ENCODE measurements around the gene HERPUD1.

The HERPUD1 gene

GRCh38 chr16:56935201-56935600, 3.3 kb downstream of the HERPUD1 start:
- no peak overlapping the region for H3K14ac ChIP-seq (ENCODE audit: low read length)
- no peak overlapping the region for H2BK120ac ChIP-seq (ENCODE audit: low read depth, low read length)
- H2AK5ac ChIP-seq (ENCODE audit: low read depth, low read length) = no peak overlapping the region
- H2AFZ ChIP-seq (ENCODE audit: low read length) = no peak overlapping the region
- no peak overlapping the region for H2BK15ac ChIP-seq (ENCODE audit: low read length)
- H2BK5ac ChIP-seq (ENCODE audit: low read length) = no peak overlapping the region
- H3K9ac ChIP-seq (ENCODE audit: low read depth, low read length, poor library complexity) = no peak overlapping the region
- no peak overlapping the region for H3K18ac ChIP-seq (ENCODE audit: low read length)
- no peak overlapping the region for H3K4me2 ChIP-seq (ENCODE audit: insufficient read depth, low read length, poor library complexity, severe bottlenecking)
- H3K36me3 ChIP-seq (replicated peaks in 1 of 2; ENCODE audit: control insufficient read depth in 2 of 2, insufficient read depth in 2 of 2, low read length in 2 of 2) = peaks cover 15 to 53% of the 10 kb centered on the region in 2 donors
- H2BK12ac ChIP-seq (ENCODE audit: low read length) = no peak overlapping the region
- peaks cover 15 to 16% of the 10 kb centered on the region in 2 donors for H3K4me1 ChIP-seq (ENCODE audit: control insufficient read depth in 2 of 2, insufficient read depth in 1 of 2, low read depth in 1 of 2, low read length in 2 of 2)
- no peak overlapping the region for H3K4me3 ChIP-seq (ENCODE audit: low read length in 2 of 2)
- H4K8ac ChIP-seq (ENCODE audit: low read depth, low read length) = no peak overlapping the region
- H3K23ac ChIP-seq (ENCODE audit: low read depth, low read length, poor library complexity) = no peak overlapping the region
- H3K79me1 ChIP-seq (ENCODE audit: low read depth, low read length) = peaks cover 8% of the 10 kb centered on the region
- WGBS, 2 donors (ENCODE audit: extremely low coverage in 2 of 2, insufficient read length in 2 of 2, insufficient replicate concordance in 1 of 2) = no CpG with 5 or more reads among the region's 5 CpGs
- no peaks in the 10 kb centered on the region for H3K27me3 ChIP-seq (ENCODE audit: control insufficient read depth in 3 of 3, insufficient read depth in 3 of 3, low read depth in 1 of 3, low read length in 3 of 3)
- H3K4ac ChIP-seq (ENCODE audit: low read length) = no peak overlapping the region
- H3K9me3 ChIP-seq (replicated peaks in 1 of 2; ENCODE audit: control insufficient read depth in 2 of 2, insufficient read depth in 1 of 2, low read depth in 1 of 2, low read length in 2 of 2) = no peaks in the 10 kb centered on the region
- no peak for DNase-seq (ENCODE audit: low spot score)
- no peak overlapping the region for H3K27ac ChIP-seq (replicated peaks; ENCODE audit: low read length)
- H4K91ac ChIP-seq (ENCODE audit: low read depth, low read length, poor library complexity) = no peak overlapping the region

DNA sequence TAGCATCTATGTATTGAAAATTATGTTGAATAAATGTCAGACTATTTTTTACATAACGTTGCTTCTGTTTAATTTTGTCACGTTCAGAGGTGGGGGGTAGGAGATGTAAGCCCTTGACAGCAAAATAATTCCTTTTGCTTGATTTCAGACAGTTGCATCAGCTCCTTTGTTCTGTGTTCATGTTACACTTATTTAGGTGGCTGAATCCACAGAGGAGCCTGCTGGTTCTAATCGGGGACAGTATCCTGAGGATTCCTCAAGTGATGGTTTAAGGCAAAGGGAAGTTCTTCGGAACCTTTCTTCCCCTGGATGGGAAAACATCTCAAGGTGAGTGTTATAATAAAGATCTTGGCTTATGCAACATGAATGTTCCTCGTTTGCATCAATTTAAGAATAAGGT, 4.5 kb downstream of the HERPUD1 start:
- H3K4me2 ChIP-seq (ENCODE audit: insufficient read depth, low read length, poor library complexity, severe bottlenecking) = no peak overlapping the region
- no peak overlapping the region for H3K9ac ChIP-seq (ENCODE audit: low read depth, low read length, poor library complexity)
- H3K79me1 ChIP-seq (ENCODE audit: low read depth, low read length) = peaks cover 8% of the 10 kb centered on the region
- no peak overlapping the region for H2BK15ac ChIP-seq (ENCODE audit: low read length)
- WGBS, 2 donors (ENCODE audit: extremely low coverage in 2 of 2, insufficient read length in 2 of 2, insufficient replicate concordance in 1 of 2) = no CpG with 5 or more reads among the region's 5 CpGs
- H3K36me3 ChIP-seq (replicated peaks in 1 of 2; ENCODE audit: control insufficient read depth in 2 of 2, insufficient read depth in 2 of 2, low read length in 2 of 2) = peaks cover 19 to 66% of the 10 kb centered on the region in 2 donors
- H4K8ac ChIP-seq (ENCODE audit: low read depth, low read length) = no peak overlapping the region
- H3K4ac ChIP-seq (ENCODE audit: low read length) = no peak overlapping the region
- no peak overlapping the region for H3K4me3 ChIP-seq (ENCODE audit: low read length in 2 of 2)
- no peaks in the 10 kb centered on the region for H3K9me3 ChIP-seq (replicated peaks in 1 of 2; ENCODE audit: control insufficient read depth in 2 of 2, insufficient read depth in 1 of 2, low read depth in 1 of 2, low read length in 2 of 2)
- no peaks in the 10 kb centered on the region for H3K27me3 ChIP-seq (ENCODE audit: control insufficient read depth in 3 of 3, insufficient read depth in 3 of 3, low read depth in 1 of 3, low read length in 3 of 3)
- no peak overlapping the region for H2BK12ac ChIP-seq (ENCODE audit: low read length)
- H3K4me1 ChIP-seq (ENCODE audit: control insufficient read depth in 2 of 2, insufficient read depth in 1 of 2, low read depth in 1 of 2, low read length in 2 of 2) = peaks cover 6 to 11% of the 10 kb centered on the region in 2 donors
- no peak overlapping the region for H2BK120ac ChIP-seq (ENCODE audit: low read depth, low read length)
- no peak overlapping the region for H4K91ac ChIP-seq (ENCODE audit: low read depth, low read length, poor library complexity)
- no peak for DNase-seq (ENCODE audit: low spot score)
- no peak overlapping the region for H2BK5ac ChIP-seq (ENCODE audit: low read length)
- H3K27ac ChIP-seq (replicated peaks; ENCODE audit: low read length) = no peak overlapping the region
- no peak overlapping the region for H3K23ac ChIP-seq (ENCODE audit: low read depth, low read length, poor library complexity)
- H2AK5ac ChIP-seq (ENCODE audit: low read depth, low read length) = no peak overlapping the region
- no peak overlapping the region for H2AFZ ChIP-seq (ENCODE audit: low read length)
- no peak overlapping the region for H3K18ac ChIP-seq (ENCODE audit: low read length)
- H3K14ac ChIP-seq (ENCODE audit: low read length) = no peak overlapping the region

DNA sequence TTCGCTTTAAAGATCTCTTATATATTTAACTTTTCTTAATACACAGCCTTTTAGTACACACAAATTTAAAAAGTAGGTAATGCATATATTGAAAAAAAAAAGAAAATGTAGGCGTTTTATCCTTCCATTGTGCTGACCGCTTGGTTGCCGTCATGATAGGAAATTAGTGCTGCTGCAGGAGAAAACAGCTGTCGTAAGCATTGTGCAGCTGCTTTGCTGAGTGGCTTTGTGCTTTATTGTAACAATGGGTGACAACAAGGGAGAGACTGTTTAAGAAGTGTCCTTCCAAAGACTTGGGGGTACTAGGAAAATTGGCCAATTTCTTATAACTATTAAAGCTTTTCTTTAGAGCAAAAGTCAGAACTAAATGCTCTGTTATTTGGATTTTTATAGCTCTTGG, 5.0 kb downstream of the HERPUD1 start:
- Histone ChIP-seq H4K8ac (ENCODE audit: low read depth, low read length) (no peak overlapping the region), H3K9me3 (replicated peaks in 1 of 2; ENCODE audit: control insufficient read depth in 2 of 2, insufficient read depth in 1 of 2, low read depth in 1 of 2, low read length in 2 of 2) (no peaks in the 10 kb centered on the region), H3K23ac (ENCODE audit: low read depth, low read length, poor library complexity) (no peak overlapping the region), H3K4me3 (ENCODE audit: low read length in 2 of 2) (no peak overlapping the region), H2BK12ac (ENCODE audit: low read length) (no peak overlapping the region), H3K4me2 (ENCODE audit: insufficient read depth, low read length, poor library complexity, severe bottlenecking) (no peak overlapping the region), H3K27me3 (ENCODE audit: control insufficient read depth in 3 of 3, insufficient read depth in 3 of 3, low read depth in 1 of 3, low read length in 3 of 3) (no peaks in the 10 kb centered on the region), H3K9ac (ENCODE audit: low read depth, low read length, poor library complexity) (no peak overlapping the region), H3K27ac (replicated peaks; ENCODE audit: low read length) (no peak overlapping the region), H3K4ac (ENCODE audit: low read length) (no peak overlapping the region), H2BK15ac (ENCODE audit: low read length) (no peak overlapping the region), H3K4me1 (ENCODE audit: control insufficient read depth in 2 of 2, insufficient read depth in 1 of 2, low read depth in 1 of 2, low read length in 2 of 2) (peaks cover 5 to 10% of the 10 kb centered on the region in 2 donors), H2BK5ac (ENCODE audit: low read length) (no peak overlapping the region), H3K18ac (ENCODE audit: low read length) (no peak overlapping the region), H4K91ac (ENCODE audit: low read depth, low read length, poor library complexity) (no peak overlapping the region), H2AK5ac (ENCODE audit: low read depth, low read length) (no peak overlapping the region), H3K79me1 (ENCODE audit: low read depth, low read length) (peaks cover 8% of the 10 kb centered on the region), H3K36me3 (replicated peaks in 1 of 2; ENCODE audit: control insufficient read depth in 2 of 2, insufficient read depth in 2 of 2, low read length in 2 of 2) (peaks cover 22 to 71% of the 10 kb centered on the region in 2 donors), H2AFZ (ENCODE audit: low read length) (no peak overlapping the region), H3K14ac (ENCODE audit: low read length) (no peak overlapping the region), H2BK120ac (ENCODE audit: low read depth, low read length) (no peak overlapping the region)
- DNase-seq (ENCODE audit: low spot score) = no peak
- no CpG with 5 or more reads among the region's 5 CpGs for WGBS, 2 donors (ENCODE audit: extremely low coverage in 2 of 2, insufficient read length in 2 of 2, insufficient replicate concordance in 1 of 2)

- Histone ChIP-seq H3K9me3 (replicated peaks in 1 of 2; ENCODE audit: control insufficient read depth in 2 of 2, insufficient read depth in 1 of 2, low read depth in 1 of 2, low read length in 2 of 2) (no peaks in the 10 kb centered on the region), H2BK12ac (ENCODE audit: low read length) (no peak overlapping the region), H2BK15ac (ENCODE audit: low read length) (no peak overlapping the region), H3K4me1 (ENCODE audit: control insufficient read depth in 2 of 2, insufficient read depth in 1 of 2, low read depth in 1 of 2, low read length in 2 of 2) (peaks cover 0 to 2% of the 10 kb centered on the region in 2 donors), H2BK120ac (ENCODE audit: low read depth, low read length) (no peak overlapping the region), H2AK5ac (ENCODE audit: low read depth, low read length) (no peak overlapping the region), H3K4me2 (ENCODE audit: insufficient read depth, low read length, poor library complexity, severe bottlenecking) (no peak overlapping the region), H3K27ac (replicated peaks; ENCODE audit: low read length) (no peak overlapping the region), H4K91ac (ENCODE audit: low read depth, low read length, poor library complexity) (no peak overlapping the region), H3K79me1 (ENCODE audit: low read depth, low read length) (no peaks in the 10 kb centered on the region), H3K36me3 (replicated peaks in 1 of 2; ENCODE audit: control insufficient read depth in 2 of 2, insufficient read depth in 2 of 2, low read length in 2 of 2) (peaks cover 28 to 90% of the 10 kb centered on the region in 2 donors), H3K18ac (ENCODE audit: low read length) (no peak overlapping the region), H3K4me3 (ENCODE audit: low read length in 2 of 2) (no peak overlapping the region), H3K27me3 (ENCODE audit: control insufficient read depth in 3 of 3, insufficient read depth in 3 of 3, low read depth in 1 of 3, low read length in 3 of 3) (no peaks in the 10 kb centered on the region), H3K4ac (ENCODE audit: low read length) (no peak overlapping the region), H2BK5ac (ENCODE audit: low read length) (no peak overlapping the region), H3K14ac (ENCODE audit: low read length) (no peak overlapping the region), H2AFZ (ENCODE audit: low read length) (no peak overlapping the region), H3K9ac (ENCODE audit: low read depth, low read length, poor library complexity) (no peak overlapping the region), H3K23ac (ENCODE audit: low read depth, low read length, poor library complexity) (no peak overlapping the region), H4K8ac (ENCODE audit: low read depth, low read length) (no peak overlapping the region)
- DNase-seq (ENCODE audit: low spot score) = no peak
- no CpG with 5 or more reads among the region's 8 CpGs for WGBS, 2 donors (ENCODE audit: extremely low coverage in 2 of 2, insufficient read length in 2 of 2, insufficient replicate concordance in 1 of 2)
These were observed 6.9 kb downstream of the HERPUD1 start for GRCh38 chr16:56938664-56939513.
